Peyer's patch (tissue), 4 donors: ENCODE measurements around the gene DNER.

Source experiments
- CTCF ChIP-seq, 6 experiments: fragments of 450-650 bp in 4 of 6; fragments of 200-600 bp in 2 of 6; sonication (generic) in 1 of 6; IDR thresholded peaks; one replicate each; pipeline ENCODE4 v1.5.1; 2017 to 2019; ENCODE audit warnings: antibody characterized with exemption in 6 of 6, mild to moderate bottlenecking in 3 of 6, moderate library complexity in 1 of 6
- POLR2A ChIP-seq, 2 donors: fragments of 450-650 bp; IDR thresholded peaks; one replicate each; pipeline ENCODE4 v1.5.1; 2017; ENCODE audit warnings: antibody characterized with exemption in 2 of 2, mild to moderate bottlenecking in 2 of 2, moderate library complexity in 2 of 2

GRCh38 chr2:229627728-229628127 lies 86.6 kb downstream of the DNER start:
- TF ChIP-seq CTCF (IDR thresholded peaks at IDR 0.05) = no peak
- no peak for TF ChIP-seq POLR2A (IDR thresholded peaks at IDR 0.05)
